ENCODE measurements around the gene ATP6V0B. TPM values are rescaled to one million over a fixed set of nuclear protein-coding genes. Genes with fewer than 3 reads are reported as not detected.

The ATP6V0B gene
- total and polyA plus RNA-seq, 2 donors (not counting 3 experiments of a cell fraction or from before 2014, with no cell fraction given): 110 to 325 TPM

- Histone ChIP-seq H2AFZ (ENCODE audit: low read depth, low read length) (no peak overlapping the region), H3K4me1 (ENCODE audit: control insufficient read depth, extremely low read depth, insufficient read depth, low read length) (peaks cover 2% of the 10 kb centered on the region), H3K9me3 (replicated peaks; ENCODE audit: control insufficient read depth, insufficient read depth, low read length) (no peaks in the 10 kb centered on the region), H3K9ac (replicated peaks; ENCODE audit: extremely low read depth, insufficient read depth, low read length) (no peak overlapping the region), H3K4me2 (ENCODE audit: insufficient read depth, low read length) (no peak overlapping the region), H3K36me3 (ENCODE audit: control insufficient read depth in 2 of 2, extremely low read depth in 1 of 2, insufficient read depth in 2 of 2, low read length in 2 of 2) (peaks cover 0 to 19% of the 10 kb centered on the region in 2 experiments), H3K9me1 (replicated peaks; ENCODE audit: control insufficient read depth, extremely low read depth, insufficient read depth, low read length) (no peaks in the 10 kb centered on the region), H3K79me2 (ENCODE audit: control insufficient read depth, insufficient read depth, low read length) (peaks cover 1% of the 10 kb centered on the region), H4K20me1 (replicated peaks; ENCODE audit: control insufficient read depth, extremely low read depth, insufficient read depth, low read length) (no peaks in the 10 kb centered on the region), H3K27me3 (ENCODE audit: control insufficient read depth in 2 of 2, insufficient read depth in 2 of 2, low read length in 2 of 2) (no peaks in the 10 kb centered on the region), H3K27ac (ENCODE audit: insufficient read depth, low read depth, low read length) (no peak overlapping the region), H3K4me3 (replicated peaks in 1 of 3; ENCODE audit: insufficient read depth in 1 of 3, low read depth in 1 of 3, low read length in 3 of 3) (no peak overlapping the region)
- ChIA-PET POLR2A (no interaction called here), CTCF (no interaction called here)
- BruUV-seq (replicated peaks): no TSS peak
- dilution Hi-C loops (cut with MboI; ENCODE audit: extremely low pct_ligation_motif_present, low sequenced_read_pairs): no loop called here
- FAIRE-seq: no peak
- no peak for TF ChIP-seq MAX (IDR thresholded peaks at IDR 0.05; ENCODE audit: insufficient read depth, insufficient read length)
- TF ChIP-seq EZH2 (IDR thresholded peaks at IDR 0.05; ENCODE audit: borderline replicate concordance, low read depth, low read length, severe bottlenecking): no peak
- TF ChIP-seq FOS (IDR thresholded peaks at IDR 0.05; ENCODE audit: borderline replicate concordance, insufficient read depth, low read length): no peak
- TF ChIP-seq JUN (IDR thresholded peaks at IDR 0.05; ENCODE audit: borderline replicate concordance, insufficient read depth, insufficient read length, low read depth): no peak
- TF ChIP-seq POLR2AphosphoS5 (IDR thresholded peaks at IDR 0.05; ENCODE audit: insufficient read depth, low read depth, low read length): no peak
- no peak for TF ChIP-seq MYC (IDR thresholded peaks at IDR 0.05; ENCODE audit: low read depth, low read length)
- no peak for TF ChIP-seq POLR2A (IDR thresholded peaks at IDR 0.05; ENCODE audit: low read depth, low read length)
- no peak for TF ChIP-seq GATA2 (IDR thresholded peaks at IDR 0.05; ENCODE audit: insufficient read depth, insufficient read length, low read depth, low read length)
- no peak for DNase-seq (ENCODE audit: low read depth, low spot score)
- intact Hi-C loops (cut with micrococcal nuclease): no loop called here
These were observed 9.4 kb upstream of the ATP6V0B start for GRCh38 chr1:43965316-43965715.
